Epithelial cell of esophagus (primary cell): ENCODE data around the gene AMFR.

Source experiments
- DNase-seq: peaks from one replicate; pipeline ENCODE4 v3.0.0; 2010; ENCODE audit warnings: low read depth
- H3K4me3 ChIP-seq: 2 replicates; pipeline ENCODE4 v1.5.1; 2011; ENCODE audit warnings: mild to moderate bottlenecking, low read length, control low read depth
- TF ChIP-seq, protein P1 (sequence below): IDR thresholded peaks from 2 replicates; pipeline ENCODE4 v1.5.1; 2011; ENCODE audit warnings: low read depth, mild to moderate bottlenecking, low read length, control low read depth, inconsistent platforms; ENCODE audit not compliant: insufficient read depth; ENCODE audit errors: missing control alignments

Gene AMFR

DNA sequence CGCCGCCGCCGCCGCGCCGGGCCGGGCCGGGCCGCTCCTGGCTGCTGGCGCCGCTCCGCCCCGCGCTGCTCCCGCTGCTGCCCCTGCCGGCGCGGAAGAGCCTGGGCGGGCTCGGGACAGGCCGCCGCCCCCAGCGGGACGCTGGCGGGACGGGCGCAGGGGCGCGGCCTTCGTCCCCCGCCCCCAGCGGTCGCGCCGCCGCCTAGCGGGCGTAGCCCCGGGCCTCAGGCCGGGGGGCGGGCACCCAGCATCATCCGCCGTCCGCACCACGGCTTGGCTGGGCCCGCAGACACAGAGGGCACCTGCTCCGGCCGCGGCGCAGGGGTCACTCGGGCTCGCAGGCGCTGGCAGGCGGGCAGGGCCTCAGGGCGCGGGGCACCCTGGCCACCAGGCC lies at the start of gene AMFR:
Gene AMFR, minus strand, starts transcription at position 107 of the 394 bp plus-strand sequence. CDS start 218 bp downstream, outside the sequence.
- H3K4me3 ChIP-seq: peak within 1 kb of the TSS; percentile 80
- peak; percentile 83 for DNase-seq

GRCh38 chr16:56470666-56471065 lies 45.3 kb upstream of the AMFR start:
- H3K4me3 ChIP-seq: no peak overlapping the region
- TF ChIP-seq, protein P1, sequence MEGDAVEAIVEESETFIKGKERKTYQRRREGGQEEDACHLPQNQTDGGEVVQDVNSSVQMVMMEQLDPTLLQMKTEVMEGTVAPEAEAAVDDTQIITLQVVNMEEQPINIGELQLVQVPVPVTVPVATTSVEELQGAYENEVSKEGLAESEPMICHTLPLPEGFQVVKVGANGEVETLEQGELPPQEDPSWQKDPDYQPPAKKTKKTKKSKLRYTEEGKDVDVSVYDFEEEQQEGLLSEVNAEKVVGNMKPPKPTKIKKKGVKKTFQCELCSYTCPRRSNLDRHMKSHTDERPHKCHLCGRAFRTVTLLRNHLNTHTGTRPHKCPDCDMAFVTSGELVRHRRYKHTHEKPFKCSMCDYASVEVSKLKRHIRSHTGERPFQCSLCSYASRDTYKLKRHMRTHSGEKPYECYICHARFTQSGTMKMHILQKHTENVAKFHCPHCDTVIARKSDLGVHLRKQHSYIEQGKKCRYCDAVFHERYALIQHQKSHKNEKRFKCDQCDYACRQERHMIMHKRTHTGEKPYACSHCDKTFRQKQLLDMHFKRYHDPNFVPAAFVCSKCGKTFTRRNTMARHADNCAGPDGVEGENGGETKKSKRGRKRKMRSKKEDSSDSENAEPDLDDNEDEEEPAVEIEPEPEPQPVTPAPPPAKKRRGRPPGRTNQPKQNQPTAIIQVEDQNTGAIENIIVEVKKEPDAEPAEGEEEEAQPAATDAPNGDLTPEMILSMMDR: no peak
- no peak for DNase-seq

More for the DNA sequence above, at the start of gene AMFR:
- TF ChIP-seq, protein P1: no peak

GRCh38 chr16:56470232-56470631 lies 44.9 kb upstream of the AMFR start:
- no peak overlapping the region for H3K4me3 ChIP-seq
- TF ChIP-seq, protein P1: no peak
- DNase-seq: peak; percentile 84

GRCh38 chr16:56469748-56470147 lies 44.4 kb upstream of the AMFR start:
- TF ChIP-seq, protein P1: no peak
- DNase-seq: peak; percentile 43
- H3K4me3 ChIP-seq: no peak overlapping the region

- TF ChIP-seq, protein P1: no peak
- H3K4me3 ChIP-seq: no peak overlapping the region
Observed at GRCh38 chr16:56468800-56469199, 43.5 kb upstream of the AMFR start.

GRCh38 chr16:56466344-56466743 lies 41.0 kb upstream of the AMFR start:
- TF ChIP-seq, protein P1: no peak
- DNase-seq: no peak
- H3K4me3 ChIP-seq: no peak overlapping the region

More at GRCh38 chr16:56468800-56469199, 43.5 kb upstream of the AMFR start:
- DNase-seq: no peak

GRCh38 chr16:56463153-56463552 lies 37.8 kb upstream of the AMFR start:
- TF ChIP-seq, protein P1: no peak
- DNase-seq: no peak
- H3K4me3 ChIP-seq: no peak overlapping the region
